Neural cell (in vitro differentiated cells): Measurements from ENCODE around the gene TARS2. TPM values are rescaled to one million over a fixed set of nuclear protein-coding genes. Genes with fewer than 3 reads are reported as not detected.
A peak's percentile ranks its signal among the peaks of the same experiment; 100 is the strongest.

Source experiments
- H2AFZ ChIP-seq: fragments of 200-600, 300-800 bp; sonication (generic), shearing (Covaris generic); 2 replicates; pipeline ENCODE4 v1.6.0; 2014; ENCODE audit warnings: low read depth, mild to moderate bottlenecking, antibody characterized with exemption, low read length, moderate library complexity
- H3F3A ChIP-seq: fragments of 200-600 bp; shearing (Covaris generic); 2 replicates; pipeline ENCODE4 v1.6.1; 2016; ENCODE audit warnings: mild to moderate bottlenecking, moderate library complexity, mixed read lengths, antibody characterized with exemption, low read length; ENCODE audit not compliant: insufficient read depth, poor library complexity, severe bottlenecking
- H3K27ac ChIP-seq: fragments of 200-600, 300-800 bp; sonication (generic), shearing (Covaris generic); 2 replicates; pipeline ENCODE4 v1.5.1; 2014; ENCODE audit warnings: mild to moderate bottlenecking, low read length, moderate library complexity
- H3K27me3 ChIP-seq: fragments of 300-800, 200-600 bp; sonication (generic), shearing (Covaris generic); 2 replicates; pipeline ENCODE4 v1.6.0; 2014; ENCODE audit warnings: mild to moderate bottlenecking, low read depth, low read length, moderate library complexity; ENCODE audit not compliant: insufficient read depth
- H3K36me3 ChIP-seq: fragments of 300-800, 200-600 bp; sonication (generic), shearing (Covaris generic); 2 replicates; pipeline ENCODE4 v1.5.1; 2014; ENCODE audit warnings: mild to moderate bottlenecking, antibody characterized with exemption, low read length, moderate library complexity; ENCODE audit not compliant: insufficient read depth
- H3K4me2 ChIP-seq: fragments of 300-800, 200-600 bp; sonication (generic), shearing (Covaris generic); 2 replicates; pipeline ENCODE4 v1.6.0; 2014; ENCODE audit warnings: mild to moderate bottlenecking, low read length
- H3K4me3 ChIP-seq: fragments of 300-800, 200-600 bp; sonication (generic), shearing (Covaris generic); 2 replicates; pipeline ENCODE4 v1.5.1; 2014; ENCODE audit warnings: mild to moderate bottlenecking, low read length, moderate library complexity
- H3K79me2 ChIP-seq: fragments of 200-600 bp; shearing (Covaris generic); replicated peaks from 2 replicates; pipeline ENCODE4 v1.6.0; 2014; ENCODE audit warnings: mild to moderate bottlenecking, low read length, moderate library complexity; ENCODE audit not compliant: insufficient read depth
- H3K9ac ChIP-seq: fragments of 300-800, 200-600 bp; sonication (generic), shearing (Covaris generic); 2 replicates; pipeline ENCODE4 v1.6.1; 2016; ENCODE audit warnings: mild to moderate bottlenecking, low read length, mixed read lengths
- H3K9me2 ChIP-seq: fragments of 200-600 bp; shearing (Covaris generic); 2 replicates; pipeline ENCODE4 v1.6.1; 2016; ENCODE audit warnings: mild to moderate bottlenecking, low read length, mixed read lengths; ENCODE audit not compliant: insufficient read depth
- H3K9me3 ChIP-seq: fragments of 200-600, 300-800 bp; sonication (generic), shearing (Covaris generic); 2 replicates; pipeline ENCODE4 v1.6.1; 2016; ENCODE audit warnings: mild to moderate bottlenecking, mixed run types, low read length, moderate library complexity, mixed read lengths
- H4K20me1 ChIP-seq: fragments of 200-600 bp; shearing (Covaris generic); 2 replicates; pipeline ENCODE4 v1.6.1; 2016; ENCODE audit warnings: mild to moderate bottlenecking, mixed run types; ENCODE audit not compliant: insufficient read depth
- CTCF ChIP-seq: fragments of 450-650 bp; IDR thresholded peaks from 2 replicates; pipeline ENCODE4 v1.5.1; 2014; ENCODE audit warnings: antibody characterized with exemption, mild to moderate bottlenecking, moderate library complexity; ENCODE audit not compliant: poor library complexity, severe bottlenecking
- EP300 ChIP-seq: fragments of 450-650 bp; conservative IDR thresholded peaks from 2 replicates; pipeline ENCODE4 v1.6.1; 2014; ENCODE audit warnings: antibody characterized with exemption, mild to moderate bottlenecking, moderate library complexity; ENCODE audit not compliant: poor library complexity, severe bottlenecking
- EZH2 ChIP-seq: fragments of 200-600, 300-800 bp; shearing (Covaris generic), sonication (generic); IDR thresholded peaks from 2 replicates; pipeline ENCODE4 v1.6.1; 2014; ENCODE audit warnings: antibody characterized with exemption, low read length, borderline replicate concordance, mild to moderate bottlenecking; ENCODE audit not compliant: insufficient read depth, poor library complexity, severe bottlenecking
- MXI1 ChIP-seq: fragments of 450-650 bp; conservative IDR thresholded peaks from 2 replicates; pipeline ENCODE4 v1.6.1; 2014; ENCODE audit warnings: antibody characterized with exemption, mild to moderate bottlenecking; ENCODE audit not compliant: poor library complexity, severe bottlenecking
- POLR2AphosphoS5 ChIP-seq: IDR thresholded peaks from 2 replicates; pipeline ENCODE4 v1.6.1; 2012
- RAD21 ChIP-seq: fragments of 450-650 bp; conservative IDR thresholded peaks from 2 replicates; pipeline ENCODE4 v1.6.1; 2014; ENCODE audit warnings: antibody characterized with exemption, mild to moderate bottlenecking, moderate library complexity
- SMC3 ChIP-seq: fragments of 450-650 bp; conservative IDR thresholded peaks from 2 replicates; pipeline ENCODE4 v1.6.1; 2014; ENCODE audit warnings: antibody characterized with exemption, mild to moderate bottlenecking, moderate library complexity; ENCODE audit not compliant: poor library complexity
- TAF1 ChIP-seq: IDR thresholded peaks from 2 replicates; pipeline ENCODE4 v1.6.1; 2012; ENCODE audit warnings: low read depth
- polyA plus RNA-seq: library from polyadenylated mRNA; depleted of rRNA; stranded (reverse); fragments of >200 nt; gene quantifications from 2 replicates; pipeline ENCODE4 v1.2.3, GENCODE V29; 2014
- TF ChIP-seq, protein P1 (sequence below): IDR thresholded peaks from 2 replicates; pipeline ENCODE4 v1.6.1; 2012; ENCODE audit warnings: borderline replicate concordance

Gene TARS2
- polyA plus RNA-seq, 1 donor from 2014 or later: 19.4 TPM

GRCh38 chr1:150484431-150484830 lies 2.8 kb upstream of the TARS2 start:
- Histone ChIP-seq H3F3A (no peaks in the 10 kb centered on the region), H3K4me3 (no peak overlapping the region), H3K27me3 (no peaks in the 10 kb centered on the region), H3K9me3 (no peaks in the 10 kb centered on the region), H4K20me1 (no peaks in the 10 kb centered on the region), H3K79me2 (peaks cover 8% of the 10 kb centered on the region), H3K36me3 (no peaks in the 10 kb centered on the region), H3K9me2 (no peaks in the 10 kb centered on the region), H2AFZ (no peak overlapping the region), H3K27ac (no peak overlapping the region), H3K4me2 (no peak overlapping the region), H3K9ac (no peak overlapping the region)
- TF ChIP-seq RAD21: no peak
- no peak for TF ChIP-seq EZH2
- TF ChIP-seq SMC3: no peak
- TF ChIP-seq, protein P1, sequence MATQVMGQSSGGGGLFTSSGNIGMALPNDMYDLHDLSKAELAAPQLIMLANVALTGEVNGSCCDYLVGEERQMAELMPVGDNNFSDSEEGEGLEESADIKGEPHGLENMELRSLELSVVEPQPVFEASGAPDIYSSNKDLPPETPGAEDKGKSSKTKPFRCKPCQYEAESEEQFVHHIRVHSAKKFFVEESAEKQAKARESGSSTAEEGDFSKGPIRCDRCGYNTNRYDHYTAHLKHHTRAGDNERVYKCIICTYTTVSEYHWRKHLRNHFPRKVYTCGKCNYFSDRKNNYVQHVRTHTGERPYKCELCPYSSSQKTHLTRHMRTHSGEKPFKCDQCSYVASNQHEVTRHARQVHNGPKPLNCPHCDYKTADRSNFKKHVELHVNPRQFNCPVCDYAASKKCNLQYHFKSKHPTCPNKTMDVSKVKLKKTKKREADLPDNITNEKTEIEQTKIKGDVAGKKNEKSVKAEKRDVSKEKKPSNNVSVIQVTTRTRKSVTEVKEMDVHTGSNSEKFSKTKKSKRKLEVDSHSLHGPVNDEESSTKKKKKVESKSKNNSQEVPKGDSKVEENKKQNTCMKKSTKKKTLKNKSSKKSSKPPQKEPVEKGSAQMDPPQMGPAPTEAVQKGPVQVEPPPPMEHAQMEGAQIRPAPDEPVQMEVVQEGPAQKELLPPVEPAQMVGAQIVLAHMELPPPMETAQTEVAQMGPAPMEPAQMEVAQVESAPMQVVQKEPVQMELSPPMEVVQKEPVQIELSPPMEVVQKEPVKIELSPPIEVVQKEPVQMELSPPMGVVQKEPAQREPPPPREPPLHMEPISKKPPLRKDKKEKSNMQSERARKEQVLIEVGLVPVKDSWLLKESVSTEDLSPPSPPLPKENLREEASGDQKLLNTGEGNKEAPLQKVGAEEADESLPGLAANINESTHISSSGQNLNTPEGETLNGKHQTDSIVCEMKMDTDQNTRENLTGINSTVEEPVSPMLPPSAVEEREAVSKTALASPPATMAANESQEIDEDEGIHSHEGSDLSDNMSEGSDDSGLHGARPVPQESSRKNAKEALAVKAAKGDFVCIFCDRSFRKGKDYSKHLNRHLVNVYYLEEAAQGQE: no peak
- TF ChIP-seq TAF1: no peak
- no peak for TF ChIP-seq EP300
- TF ChIP-seq MXI1: no peak
- TF ChIP-seq CTCF: no peak
- no peak for TF ChIP-seq POLR2AphosphoS5

DNA sequence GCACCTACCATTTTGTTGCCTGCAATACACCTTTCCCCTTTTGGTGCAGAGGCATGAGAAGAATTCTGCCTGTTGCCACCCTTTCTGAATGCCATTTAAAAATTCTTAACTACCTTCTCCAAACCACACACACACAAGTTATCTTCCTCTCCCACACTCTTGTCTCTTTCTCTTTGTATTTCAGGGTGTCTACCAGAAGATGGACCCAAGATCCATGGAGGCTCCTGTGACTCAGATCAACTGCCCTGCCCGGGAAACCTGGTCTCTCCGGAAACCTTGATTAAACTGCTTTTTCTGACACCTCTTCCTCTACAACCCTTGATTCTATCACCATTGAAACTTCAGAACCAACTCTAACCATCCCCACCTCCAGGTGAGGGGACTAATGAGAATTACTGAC lies 2.4 kb upstream of the TARS2 start:
- no peak overlapping the region for H3K9ac ChIP-seq
- H3K9me2 ChIP-seq: no peaks in the 10 kb centered on the region
- no peak overlapping the region for H3K4me2 ChIP-seq
- no peaks in the 10 kb centered on the region for H3K36me3 ChIP-seq
- no peak overlapping the region for H2AFZ ChIP-seq
- no peak overlapping the region for H3K4me3 ChIP-seq
- peaks cover 8% of the 10 kb centered on the region for H3K79me2 ChIP-seq
- H4K20me1 ChIP-seq: no peaks in the 10 kb centered on the region
- no peaks in the 10 kb centered on the region for H3K9me3 ChIP-seq
- H3K27ac ChIP-seq: no peak overlapping the region
- H3F3A ChIP-seq: no peaks in the 10 kb centered on the region
- TF ChIP-seq SMC3 (no peak), RAD21 (no peak)
- no peaks in the 10 kb centered on the region for H3K27me3 ChIP-seq

DNA sequence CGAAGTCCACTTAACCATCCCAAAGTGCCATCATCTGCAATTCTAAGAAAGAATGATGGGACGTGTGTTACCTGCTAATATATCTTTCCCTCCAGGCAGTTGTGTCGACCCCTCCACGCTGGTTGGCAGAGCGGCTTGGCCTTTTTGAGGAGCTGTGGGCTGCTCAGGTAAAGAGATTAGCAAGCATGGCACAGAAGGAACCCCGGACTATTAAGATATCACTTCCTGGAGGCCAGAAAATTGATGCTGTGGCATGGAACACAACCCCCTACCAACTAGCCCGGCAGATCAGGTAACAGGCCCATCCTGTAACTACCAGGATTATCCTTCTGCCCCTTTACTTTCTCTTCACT lies 520 bp downstream of the TARS2 start:
- TF ChIP-seq EP300 (no peak), CTCF (no peak), SMC3 (no peak), POLR2AphosphoS5 (no peak)
- TF ChIP-seq, protein P1: no peak
- Histone ChIP-seq H3K27ac (peak overlapping the region; percentile 61), H3K4me3 (peak overlapping the region; percentile 94)

More for the DNA sequence above, 520 bp downstream of the TARS2 start:
- no peaks in the 10 kb centered on the region for H4K20me1 ChIP-seq
- H3K79me2 ChIP-seq: peaks cover 8% of the 10 kb centered on the region
- peak overlapping the region; percentile 89 for H3K4me2 ChIP-seq
- no peaks in the 10 kb centered on the region for H3F3A ChIP-seq
- H3K9me2 ChIP-seq: no peaks in the 10 kb centered on the region
- H3K9me3 ChIP-seq: no peaks in the 10 kb centered on the region
- peak overlapping the region; percentile 77 for H3K9ac ChIP-seq
- H3K27me3 ChIP-seq: no peaks in the 10 kb centered on the region
- H3K36me3 ChIP-seq: no peaks in the 10 kb centered on the region
- H2AFZ ChIP-seq: peak overlapping the region; percentile 81
